ENCODE data around the gene CASP2. TPM values are rescaled to one million over a fixed set of nuclear protein-coding genes. Genes with fewer than 3 reads are reported as not detected.

Gene CASP2
- total RNA-seq (2021; ENCODE audit: unreplicated experiment) (64.1 TPM), Bru-seq, nascent RNA (percentile 92 among the genes with signal in this experiment), BruChase-seq, experiment 1, labeled RNA remaining after a 6-hour chase (percentile 96 among the genes with signal in this experiment), BruChase-seq, experiment 2, labeled RNA remaining after a 2-hour chase (percentile 94 among the genes with signal in this experiment)
- polyA plus RNA-seq (2012), result 21.4 and 22.9 TPM in 2 replicates
- long read RNA-seq, full-length matches to known transcripts, result 35 of 51 reads
- long read RNA-seq, partial matches to known transcripts, result 2 of 51 reads
- long read RNA-seq, other reads (novel, unspliced or antisense), result 14 of 51 reads

DNA sequence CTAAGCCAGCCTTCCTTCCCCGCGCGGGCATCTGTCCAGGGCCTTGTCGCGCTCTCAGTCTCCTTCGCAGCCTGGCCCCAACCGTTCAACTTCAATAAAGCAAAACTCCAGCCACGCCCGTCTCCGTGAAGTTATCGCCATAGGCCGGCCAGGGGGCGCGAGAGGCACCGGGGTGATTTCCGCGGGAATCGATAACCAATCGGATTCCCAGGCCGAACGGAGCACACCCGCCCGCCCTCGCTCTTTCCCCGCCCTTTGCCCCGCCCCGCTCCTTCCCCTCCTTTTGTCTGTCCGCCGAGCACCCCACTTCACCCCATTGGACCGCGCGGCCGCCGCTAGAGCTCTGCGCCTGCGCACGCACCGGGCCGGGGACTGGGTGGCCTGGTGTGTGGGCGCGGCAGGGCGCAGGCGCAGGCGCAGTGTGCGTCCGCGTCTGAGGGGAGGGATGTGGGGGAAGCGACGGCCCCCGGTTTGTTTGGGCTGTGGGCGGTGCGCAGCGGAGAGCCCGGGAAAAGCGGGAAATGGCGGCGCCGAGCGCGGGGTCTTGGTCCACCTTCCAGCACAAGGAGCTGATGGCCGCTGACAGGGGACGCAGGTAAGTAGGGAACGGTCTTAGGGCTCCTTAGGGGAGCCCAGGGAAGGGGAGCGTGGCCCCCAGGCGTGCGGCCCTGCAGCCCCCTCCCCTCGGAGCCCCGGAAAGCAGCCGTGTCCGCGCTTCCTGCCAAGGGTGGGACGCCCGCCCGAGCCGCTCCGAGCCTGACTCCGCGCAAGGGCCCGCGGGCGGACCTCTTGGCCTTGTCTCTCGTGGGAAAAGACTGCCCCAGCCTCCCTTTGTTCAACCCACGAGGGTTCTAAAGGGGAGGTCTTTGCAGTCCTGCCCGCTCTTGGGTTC, at the start of gene CASP2:
Gene CASP2, plus strand, starts transcription at position 417 of the 892 bp plus-strand sequence. Its CDS starts 105 bp downstream, at position 522.
- H3K9ac ChIP-seq (ENCODE audit: low read length), result peak within 1 kb of the TSS; percentile 98
- H3K36me3 ChIP-seq (ENCODE audit: control insufficient read depth in 1 of 2, insufficient read depth in 2 of 2, low read length in 2 of 2), result peaks cover 15 to 17% of the 10 kb centered on the region in 2 experiments; a peak in 3 of 4 replicates
- ATAC-seq, result peak; percentile 86
- no peaks in the 10 kb centered on the region for H4K20me1 ChIP-seq (ENCODE audit: insufficient read depth)
- TF ChIP-seq CEBPB (IDR thresholded peaks at IDR 0.05; ENCODE audit: low read depth) (no peak), POLR2A (IDR thresholded peaks at IDR 0.05; ENCODE audit: borderline replicate concordance, extremely low read depth, insufficient read depth, insufficient read length) (peak; percentile 36), YY1 (IDR thresholded peaks at IDR 0.05; ENCODE audit: extremely low read depth, insufficient replicate concordance, low read depth, low read length) (peak; percentile 83), ELF1 (IDR thresholded peaks at IDR 0.05; ENCODE audit: borderline replicate concordance, low read depth) (no peak), ZFX (IDR thresholded peaks at IDR 0.05) (peak; percentile 57), SP1 (IDR thresholded peaks at IDR 0.05; ENCODE audit: low read depth) (peak; percentile 78), CBX3 (IDR thresholded peaks at IDR 0.05; ENCODE audit: low read depth) (peak; percentile 67; the same call in 1 of the 2 replicates), POLR2AphosphoS5 (IDR thresholded peaks at IDR 0.05; ENCODE audit: low read depth, low read length) (peak; percentile 83), RAD21 (IDR thresholded peaks at IDR 0.05; ENCODE audit: low read depth) (no peak), TCF7L2 (IDR thresholded peaks at IDR 0.05; ENCODE audit: borderline replicate concordance, extremely low read depth, insufficient read depth, insufficient read length) (peak; percentile 72), JUND (IDR thresholded peaks at IDR 0.05) (no peak), EGR1 (IDR thresholded peaks at IDR 0.05; ENCODE audit: low read depth) (peak; percentile 91)
- TF ChIP-seq, protein P1, sequence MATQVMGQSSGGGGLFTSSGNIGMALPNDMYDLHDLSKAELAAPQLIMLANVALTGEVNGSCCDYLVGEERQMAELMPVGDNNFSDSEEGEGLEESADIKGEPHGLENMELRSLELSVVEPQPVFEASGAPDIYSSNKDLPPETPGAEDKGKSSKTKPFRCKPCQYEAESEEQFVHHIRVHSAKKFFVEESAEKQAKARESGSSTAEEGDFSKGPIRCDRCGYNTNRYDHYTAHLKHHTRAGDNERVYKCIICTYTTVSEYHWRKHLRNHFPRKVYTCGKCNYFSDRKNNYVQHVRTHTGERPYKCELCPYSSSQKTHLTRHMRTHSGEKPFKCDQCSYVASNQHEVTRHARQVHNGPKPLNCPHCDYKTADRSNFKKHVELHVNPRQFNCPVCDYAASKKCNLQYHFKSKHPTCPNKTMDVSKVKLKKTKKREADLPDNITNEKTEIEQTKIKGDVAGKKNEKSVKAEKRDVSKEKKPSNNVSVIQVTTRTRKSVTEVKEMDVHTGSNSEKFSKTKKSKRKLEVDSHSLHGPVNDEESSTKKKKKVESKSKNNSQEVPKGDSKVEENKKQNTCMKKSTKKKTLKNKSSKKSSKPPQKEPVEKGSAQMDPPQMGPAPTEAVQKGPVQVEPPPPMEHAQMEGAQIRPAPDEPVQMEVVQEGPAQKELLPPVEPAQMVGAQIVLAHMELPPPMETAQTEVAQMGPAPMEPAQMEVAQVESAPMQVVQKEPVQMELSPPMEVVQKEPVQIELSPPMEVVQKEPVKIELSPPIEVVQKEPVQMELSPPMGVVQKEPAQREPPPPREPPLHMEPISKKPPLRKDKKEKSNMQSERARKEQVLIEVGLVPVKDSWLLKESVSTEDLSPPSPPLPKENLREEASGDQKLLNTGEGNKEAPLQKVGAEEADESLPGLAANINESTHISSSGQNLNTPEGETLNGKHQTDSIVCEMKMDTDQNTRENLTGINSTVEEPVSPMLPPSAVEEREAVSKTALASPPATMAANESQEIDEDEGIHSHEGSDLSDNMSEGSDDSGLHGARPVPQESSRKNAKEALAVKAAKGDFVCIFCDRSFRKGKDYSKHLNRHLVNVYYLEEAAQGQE (IDR thresholded peaks at IDR 0.05; ENCODE audit: low read depth), result no peak
- TF ChIP-seq, protein P2, sequence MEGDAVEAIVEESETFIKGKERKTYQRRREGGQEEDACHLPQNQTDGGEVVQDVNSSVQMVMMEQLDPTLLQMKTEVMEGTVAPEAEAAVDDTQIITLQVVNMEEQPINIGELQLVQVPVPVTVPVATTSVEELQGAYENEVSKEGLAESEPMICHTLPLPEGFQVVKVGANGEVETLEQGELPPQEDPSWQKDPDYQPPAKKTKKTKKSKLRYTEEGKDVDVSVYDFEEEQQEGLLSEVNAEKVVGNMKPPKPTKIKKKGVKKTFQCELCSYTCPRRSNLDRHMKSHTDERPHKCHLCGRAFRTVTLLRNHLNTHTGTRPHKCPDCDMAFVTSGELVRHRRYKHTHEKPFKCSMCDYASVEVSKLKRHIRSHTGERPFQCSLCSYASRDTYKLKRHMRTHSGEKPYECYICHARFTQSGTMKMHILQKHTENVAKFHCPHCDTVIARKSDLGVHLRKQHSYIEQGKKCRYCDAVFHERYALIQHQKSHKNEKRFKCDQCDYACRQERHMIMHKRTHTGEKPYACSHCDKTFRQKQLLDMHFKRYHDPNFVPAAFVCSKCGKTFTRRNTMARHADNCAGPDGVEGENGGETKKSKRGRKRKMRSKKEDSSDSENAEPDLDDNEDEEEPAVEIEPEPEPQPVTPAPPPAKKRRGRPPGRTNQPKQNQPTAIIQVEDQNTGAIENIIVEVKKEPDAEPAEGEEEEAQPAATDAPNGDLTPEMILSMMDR (IDR thresholded peaks at IDR 0.05 in 2 of 3, conservative IDR thresholded peaks at IDR 0.05 in 1 of 3; ENCODE audit: borderline replicate concordance in 1 of 3, insufficient read depth in 1 of 3, low read depth in 2 of 3, low read length in 2 of 3), result 0 out of 6 replicates have a peak, but pooled peaks of 1 of the 3 experiments have one; percentile 24
- TF ChIP-seq, protein P3, sequence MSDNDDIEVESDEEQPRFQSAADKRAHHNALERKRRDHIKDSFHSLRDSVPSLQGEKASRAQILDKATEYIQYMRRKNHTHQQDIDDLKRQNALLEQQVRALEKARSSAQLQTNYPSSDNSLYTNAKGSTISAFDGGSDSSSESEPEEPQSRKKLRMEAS (IDR thresholded peaks at IDR 0.05), result peak; percentile 96
- intact Hi-C loops (cut with micrococcal nuclease), result no loop called here
- peak within 1 kb of the TSS; percentile 82 for H3K4me2 ChIP-seq (ENCODE audit: low read length)
- CTCF ChIA-PET, result interaction anchor here (0.6 to 1.0 kb wide), 4 partner anchors 9 to 92 kb away, joined by 3 to 4 read pairs (median 3); no protein-coding TSS in a partner anchor
- H3K4me1 ChIP-seq (ENCODE audit: control insufficient read depth in 1 of 2, insufficient read depth in 2 of 2, low read length in 2 of 2), result peaks cover 27 to 57% of the 10 kb centered on the region in 2 experiments
- peak within 1 kb of the TSS; percentile 66 for H3K27ac ChIP-seq (ENCODE audit: low read depth, low read length)
- H3K9me2 ChIP-seq (ENCODE audit: insufficient read depth), result no peaks in the 10 kb centered on the region
- POLR2A ChIA-PET, result interaction anchor here (1.0 kb wide), 2 partner anchors 9 to 13 kb away, joined by 3 read pairs; no protein-coding TSS in a partner anchor
- H3K4me3 ChIP-seq (replicated peaks in 1 of 2; ENCODE audit: low read depth in 1 of 2, low read length in 2 of 2), result peak within 1 kb of the TSS; percentile 81 to 96
- H3K79me2 ChIP-seq (ENCODE audit: insufficient read depth, low read length), result peaks cover 41% of the 10 kb centered on the region
- peak; percentile 88 for DNase-seq (ENCODE audit: low read depth, low spot score)
- RAD21 ChIA-PET (ENCODE audit: low non-redundant PET in 1 of 2, low total read pairs in 2 of 2, uncharacterized antibody in 2 of 2, unreplicated experiment in 2 of 2), result no interaction called here
- H3K27me3 ChIP-seq (ENCODE audit: insufficient read depth, low read length), result no peaks in the 10 kb centered on the region
- no peaks in the 10 kb centered on the region; a peak in 1 of 4 replicates for H3K9me3 ChIP-seq (ENCODE audit: control insufficient read depth in 1 of 2, insufficient read depth in 1 of 2, low read depth in 1 of 2, low read length in 2 of 2)
- BruUV-seq (replicated peaks), result no TSS peak
- H2AFZ ChIP-seq (ENCODE audit: low read depth, low read length, poor library complexity, severe bottlenecking), result no peak within 1 kb of the TSS

Measured in HCT116 (cell line).